Naive thymus-derived CD4-positive, alpha-beta T cell (primary cell): ENCODE measurements around the gene ASS1. TPM values are rescaled to one million over a fixed set of nuclear protein-coding genes. Genes with fewer than 3 reads are reported as not detected.

Experiments used
- ATAC-seq: fragments of 150-1000 bp; cut with Tn5 transposase; 2 replicates; pipeline ENCODE4 v1.10.0; 2021; ENCODE audit warnings: mild to moderate bottlenecking, moderate library complexity
- CTCF ChIA-PET: fragments of 350-600 bp; sonication (Branson Sonifier 250); formaldehyde crosslinking; loops from one replicate; lab custom pipeline; 2021; ENCODE audit warnings: antibody characterized with exemption; lab: Charles Lee
- POLR2A ChIA-PET: fragments of 350-600 bp; sonication (Branson Sonifier 250); formaldehyde crosslinking; loops from one replicate; lab custom pipeline; 2021; ENCODE audit warnings: antibody characterized with exemption, inconsistent platforms; lab: Charles Lee
- DNase-seq, 9 donors: peaks; one replicate each; pipeline versions ENCODE4 v3.0.0 to v3.0.0-alpha.2; 2020 to 2022; ENCODE audit warnings: mixed read lengths in 1 of 9
- H3K27ac ChIP-seq: one replicate; pipeline ENCODE4 v1.7.0; 2013; ENCODE audit warnings: mild to moderate bottlenecking, low read depth, low read length, moderate library complexity
- H3K27me3 ChIP-seq, 2 donors: one replicate each; pipeline ENCODE4 v1.7.0; 2013; ENCODE audit warnings: low read length in 2 of 2, mild to moderate bottlenecking in 2 of 2, moderate library complexity in 2 of 2; ENCODE audit not compliant: control insufficient read depth in 2 of 2, insufficient read depth in 2 of 2
- H3K36me3 ChIP-seq, 3 experiments: 1 replicate in 2 of 3; 2 replicates in 1 of 3; pipeline ENCODE4 v1.7.0; 2013; ENCODE audit warnings: low read length in 3 of 3, mild to moderate bottlenecking in 3 of 3, moderate library complexity in 1 of 3; ENCODE audit not compliant: insufficient read depth in 3 of 3, control insufficient read depth in 2 of 3
- H3K4me1 ChIP-seq, 2 donors: one replicate each; pipeline ENCODE4 v1.7.0; 2013; ENCODE audit warnings: low read length in 2 of 2, mild to moderate bottlenecking in 2 of 2, moderate library complexity in 1 of 2; ENCODE audit not compliant: control insufficient read depth in 2 of 2, insufficient read depth in 2 of 2
- H3K4me3 ChIP-seq: 2 replicates; pipeline ENCODE4 v1.7.0; 2013; ENCODE audit warnings: mild to moderate bottlenecking, low read length
- H3K9me3 ChIP-seq, 3 experiments: 1 replicate in 2 of 3; 2 replicates in 1 of 3; pipeline ENCODE4 v1.7.0; 2013; ENCODE audit warnings: low read length in 3 of 3; ENCODE audit not compliant: control insufficient read depth in 2 of 3
- H3K27ac Mint-ChIP-seq, 9 donors: one replicate each; pipeline ENCODE4 v1.8.0; 2020 to 2022; ENCODE audit warnings: mixed read lengths in 9 of 9, mild to moderate bottlenecking in 8 of 9, moderate library complexity in 5 of 9, inconsistent platforms in 2 of 9
- H3K27me3 Mint-ChIP-seq, 5 donors: one replicate each; pipeline ENCODE4 v1.8.0; 2021 to 2022; ENCODE audit warnings: mixed read lengths in 5 of 5, mild to moderate bottlenecking in 1 of 5
- H3K36me3 Mint-ChIP-seq, 5 donors: one replicate each; pipeline ENCODE4 v1.8.0; 2020 to 2022; ENCODE audit warnings: mixed read lengths in 5 of 5, mild to moderate bottlenecking in 3 of 5, inconsistent platforms in 1 of 5
- H3K4me1 Mint-ChIP-seq, 7 donors: one replicate each; pipeline ENCODE4 v1.8.0; 2020 to 2022; ENCODE audit warnings: mixed read lengths in 7 of 7, mild to moderate bottlenecking in 3 of 7, inconsistent platforms in 1 of 7
- H3K4me3 Mint-ChIP-seq, 10 donors: one replicate each; pipeline ENCODE4 v1.8.0; 2020 to 2022; ENCODE audit warnings: mild to moderate bottlenecking in 10 of 10, mixed read lengths in 10 of 10, moderate library complexity in 6 of 10, inconsistent platforms in 2 of 10
- H3K9me3 Mint-ChIP-seq, 11 donors: one replicate each; pipeline ENCODE4 v1.8.0; 2020 to 2022; ENCODE audit warnings: mixed read lengths in 11 of 11, mild to moderate bottlenecking in 4 of 11, inconsistent platforms in 1 of 11, moderate library complexity in 1 of 11
- intact Hi-C, 2 donors: fragments of 100-400 bp; cut with micrococcal nuclease; formaldehyde crosslinking; loops; one replicate each; pipeline ENCODE4 v1.15.1; 2023
- polyA plus RNA-seq, 2 donors: library from polyadenylated mRNA; unstranded; fragments of 300-500 nt; fragmentation: Illumina TruSeq; gene quantifications; one replicate each; pipeline ENCODE4 v1.2.3, GENCODE V29; 2021
- total RNA-seq, 6 experiments: library from RNA in 5 of 6; stranded (reverse) in 5 of 6; gene quantifications; 1 replicate in 5 of 6; 2 replicates in 1 of 6; pipeline ENCODE4 v1.2.3 and lab custom pipeline; 2021 to 2026

Gene ASS1
- total and polyA plus RNA-seq, 7 experiments from 2014 or later: 0.50 to 5.8 TPM; not detected in 5

- CTCF ChIA-PET: no interaction called here
- Mint-ChIP-seq H3K9me3 (no peaks in the 10 kb centered on the region), H3K4me3 (no peak overlapping the region), H3K27ac (no peak overlapping the region), H3K27me3 (peaks cover 0 to 33% (median 7%) of the 10 kb centered on the region in 5 donors), H3K36me3 (no peaks in the 10 kb centered on the region), H3K4me1 (peaks cover 0 to 17% (median 0%) of the 10 kb centered on the region in 7 donors)
- Histone ChIP-seq H3K4me3 (no peak overlapping the region), H3K36me3 (no peaks in the 10 kb centered on the region), H3K4me1 (no peaks in the 10 kb centered on the region), H3K27ac (no peak overlapping the region), H3K27me3 (no peaks in the 10 kb centered on the region), H3K9me3 (no peaks in the 10 kb centered on the region)
- ATAC-seq (no peak), DNase-seq (peak in 1 of 9 donors; percentile 9)
- POLR2A ChIA-PET: no interaction called here
- intact Hi-C loops: no loop called here
Observed at GRCh38 chr9:130451509-130452388, 7.0 kb downstream of the ASS1 start.

GRCh38 chr9:130452835-130453234, 8.1 kb downstream of the ASS1 start:
- Mint-ChIP-seq H3K4me1 (peaks cover 0 to 11% (median 0%) of the 10 kb centered on the region in 7 donors), H3K27me3 (peaks cover 0 to 31% (median 4%) of the 10 kb centered on the region in 5 donors), H3K36me3 (no peaks in the 10 kb centered on the region), H3K27ac (peak overlapping the region in 1 of 9 donors; percentile 20), H3K4me3 (no peak overlapping the region), H3K9me3 (no peaks in the 10 kb centered on the region)
- Histone ChIP-seq H3K4me1 (no peaks in the 10 kb centered on the region), H3K9me3 (no peaks in the 10 kb centered on the region), H3K27me3 (no peaks in the 10 kb centered on the region), H3K27ac (no peak overlapping the region), H3K4me3 (no peak overlapping the region), H3K36me3 (no peaks in the 10 kb centered on the region)
- intact Hi-C loops: no loop called here
- ATAC-seq: no peak
- POLR2A ChIA-PET: no interaction called here
- CTCF ChIA-PET: no interaction called here
- no peak for DNase-seq

- Histone ChIP-seq H3K9me3 (no peaks in the 10 kb centered on the region), H3K4me1 (no peaks in the 10 kb centered on the region), H3K36me3 (no peaks in the 10 kb centered on the region), H3K27me3 (no peaks in the 10 kb centered on the region), H3K27ac (no peak overlapping the region), H3K4me3 (no peak overlapping the region)
- POLR2A ChIA-PET: no interaction called here
- no peak for ATAC-seq
- Mint-ChIP-seq H3K36me3 (no peaks in the 10 kb centered on the region), H3K4me3 (no peak overlapping the region), H3K4me1 (peaks cover 0 to 4% (median 0%) of the 10 kb centered on the region in 7 donors), H3K27ac (no peak overlapping the region), H3K9me3 (no peaks in the 10 kb centered on the region), H3K27me3 (peaks cover 0 to 26% (median 4%) of the 10 kb centered on the region in 5 donors)
- intact Hi-C loops: no loop called here
- CTCF ChIA-PET: interaction anchor here (1.0 kb wide), 1 partner anchor 12 kb away, joined by 3 read pairs; no protein-coding TSS in a partner anchor
- no peak for DNase-seq
Observed at GRCh38 chr9:130453487-130453886, 8.7 kb downstream of the ASS1 start.

GRCh38 chr9:130454096-130454811, 9.5 kb downstream of the ASS1 start:
- CTCF ChIA-PET: interaction anchor here (1.0 kb wide), 1 partner anchor 11 kb away, joined by 3 read pairs; no protein-coding TSS in a partner anchor

GRCh38 chr9:130454812-130455325, 10.1 kb downstream of the ASS1 start:
- H3K4me1 ChIP-seq: no peaks in the 10 kb centered on the region
- ChIA-PET CTCF (no interaction called here), POLR2A (no interaction called here)
- Mint-ChIP-seq H3K9me3 (no peaks in the 10 kb centered on the region), H3K27ac (no peak overlapping the region), H3K4me1 (peaks cover 0 to 2% (median 0%) of the 10 kb centered on the region in 7 donors), H3K4me3 (no peak overlapping the region), H3K36me3 (no peaks in the 10 kb centered on the region), H3K27me3 (peaks cover 0 to 21% (median 11%) of the 10 kb centered on the region in 5 donors)
- intact Hi-C loops: no loop called here
- no peaks in the 10 kb centered on the region for H3K27me3 ChIP-seq
- H3K4me3 ChIP-seq: no peak overlapping the region
- DNase-seq: no peak
- H3K9me3 ChIP-seq: no peaks in the 10 kb centered on the region
- H3K27ac ChIP-seq: no peak overlapping the region
- H3K36me3 ChIP-seq: no peaks in the 10 kb centered on the region
- ATAC-seq: no peak

More at GRCh38 chr9:130454096-130454811, 9.5 kb downstream of the ASS1 start:
- Histone ChIP-seq H3K9me3 (no peaks in the 10 kb centered on the region), H3K27ac (no peak overlapping the region), H3K4me1 (no peaks in the 10 kb centered on the region), H3K36me3 (no peaks in the 10 kb centered on the region), H3K27me3 (no peaks in the 10 kb centered on the region), H3K4me3 (no peak overlapping the region)
- intact Hi-C loops: no loop called here
- Mint-ChIP-seq H3K36me3 (no peaks in the 10 kb centered on the region), H3K4me1 (peaks cover 0 to 2% (median 0%) of the 10 kb centered on the region in 7 donors), H3K4me3 (no peak overlapping the region), H3K27ac (no peak overlapping the region), H3K27me3 (peaks cover 0 to 21% (median 9%) of the 10 kb centered on the region in 5 donors), H3K9me3 (no peaks in the 10 kb centered on the region)
- ATAC-seq (no peak), DNase-seq (no peak)
- POLR2A ChIA-PET: no interaction called here

- DNase-seq: no peak
- H3K4me1 Mint-ChIP-seq: peaks cover 0 to 1% (median 0%) of the 10 kb centered on the region in 7 donors
- no peaks in the 10 kb centered on the region for H3K9me3 Mint-ChIP-seq
- Histone ChIP-seq H3K4me1 (no peaks in the 10 kb centered on the region), H3K27ac (no peak overlapping the region), H3K4me3 (no peak overlapping the region), H3K9me3 (no peaks in the 10 kb centered on the region), H3K36me3 (no peaks in the 10 kb centered on the region), H3K27me3 (peaks cover 0 to 4% of the 10 kb centered on the region in 2 donors)
- ChIA-PET POLR2A (no interaction called here), CTCF (interaction anchor here (0.6 kb wide), 1 partner anchor 267 kb away, joined by 4 read pairs; no protein-coding TSS in a partner anchor)
- H3K4me3 Mint-ChIP-seq: no peak overlapping the region
- intact Hi-C loops: no loop called here
- H3K27ac Mint-ChIP-seq: no peak overlapping the region
- peaks cover 7 to 22% (median 14%) of the 10 kb centered on the region in 5 donors for H3K27me3 Mint-ChIP-seq
- H3K36me3 Mint-ChIP-seq: no peaks in the 10 kb centered on the region
- no peak for ATAC-seq
Observed at GRCh38 chr9:130458027-130458803, 13.5 kb downstream of the ASS1 start.
